ENCODE data around the gene MROH9. TPM values are rescaled to one million over a fixed set of nuclear protein-coding genes. Genes with fewer than 3 reads are reported as not detected.

The MROH9 gene
- total and polyA plus RNA-seq, 5 donors, result 0.06 TPM; not detected in 4

DNA sequence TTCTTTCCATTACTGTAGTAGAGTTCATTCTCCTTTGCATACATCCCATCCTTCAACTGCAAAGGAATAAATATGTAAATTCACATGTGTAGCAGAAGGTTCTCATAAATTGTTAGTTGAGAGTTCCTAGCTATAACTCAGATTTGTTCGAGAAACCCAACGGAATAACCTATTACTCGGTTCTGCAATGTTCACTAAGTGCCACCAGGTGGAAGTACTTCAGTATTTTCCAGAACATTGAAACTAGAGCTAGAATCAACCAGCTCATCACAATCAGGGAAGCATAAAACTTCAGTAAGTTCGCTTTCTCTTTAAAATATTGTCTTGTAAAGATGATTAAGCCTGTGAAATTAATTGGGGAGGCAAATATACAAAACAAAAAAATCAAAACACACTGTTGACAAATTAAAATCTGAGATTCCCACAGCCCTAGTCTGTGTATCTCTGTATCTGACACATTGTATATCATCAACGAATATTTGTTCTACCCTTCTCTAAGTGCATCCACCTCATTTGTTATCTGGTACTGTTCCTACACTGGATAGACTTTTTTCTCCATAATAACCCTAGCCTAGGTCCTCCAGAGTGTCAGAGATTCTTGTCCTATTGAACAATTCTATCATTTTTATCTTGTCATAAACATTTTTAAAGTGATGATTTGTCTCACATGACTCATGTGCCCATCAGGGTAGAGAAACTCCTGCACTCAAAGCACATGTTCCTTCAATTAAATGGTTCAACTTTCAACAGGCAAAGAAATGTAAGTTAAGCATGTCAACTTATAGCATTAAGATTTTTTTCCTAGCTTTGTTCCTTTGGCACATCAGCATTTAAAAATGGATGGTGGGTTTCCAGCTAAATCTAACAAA, 31.9 kb downstream of the MROH9 start:
- no peak overlapping the region for H3K4me3 ChIP-seq (ENCODE audit: low read length)
- WGBS, result 22% methylated on average over 5 of the region's 5 CpGs
- intact Hi-C loops (cut with DNase I), result loop anchor here in 2 of 4 donors (10.0 kb wide), 2 partner anchors 258 to 268 kb away; no protein-coding TSS in a partner anchor
- DNase-seq (no peak), ATAC-seq (peak; percentile 52 to 62)
- no peaks in the 10 kb centered on the region for H3K9me3 ChIP-seq (ENCODE audit: control insufficient read depth, low read length)
- no peaks in the 10 kb centered on the region for H3K4me1 ChIP-seq (ENCODE audit: control insufficient read depth, insufficient read depth, low read length)
- no peak overlapping the region for H3K27ac ChIP-seq (ENCODE audit: low read length)
- no peaks in the 10 kb centered on the region for H3K27me3 ChIP-seq (ENCODE audit: control insufficient read depth, insufficient read depth)

DNA sequence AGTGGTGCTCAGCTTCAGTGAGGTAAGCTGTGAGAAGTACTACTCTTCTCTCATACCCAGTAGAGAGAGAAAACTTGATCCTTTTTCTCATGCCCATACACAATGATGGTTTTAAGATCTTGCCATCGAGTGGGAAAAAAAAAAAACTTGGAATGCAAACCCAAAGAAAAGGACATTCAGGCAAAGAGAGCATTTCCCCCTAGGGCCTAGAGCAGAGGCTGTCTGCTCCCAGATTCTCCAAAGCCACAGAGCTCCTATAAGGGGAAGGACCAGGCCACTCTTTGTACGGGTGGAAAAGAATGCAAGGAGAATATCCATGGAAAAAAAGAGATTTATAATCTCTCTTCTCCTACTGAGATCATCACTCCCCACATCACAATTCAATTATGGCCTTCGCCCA, 34.9 kb downstream of the MROH9 start:
- Histone ChIP-seq H3K27me3 (ENCODE audit: control insufficient read depth, insufficient read depth) (no peaks in the 10 kb centered on the region), H3K9me3 (ENCODE audit: control insufficient read depth, low read length) (no peaks in the 10 kb centered on the region), H3K27ac (ENCODE audit: low read length) (no peak overlapping the region), H3K4me1 (ENCODE audit: control insufficient read depth, insufficient read depth, low read length) (no peaks in the 10 kb centered on the region), H3K4me3 (ENCODE audit: low read length) (no peak overlapping the region)
- DNase-seq (no peak), ATAC-seq (no peak)
- intact Hi-C loops (cut with DNase I), result no loop called here
- 76% methylated on average over 3 of the region's 3 CpGs for WGBS

DNA sequence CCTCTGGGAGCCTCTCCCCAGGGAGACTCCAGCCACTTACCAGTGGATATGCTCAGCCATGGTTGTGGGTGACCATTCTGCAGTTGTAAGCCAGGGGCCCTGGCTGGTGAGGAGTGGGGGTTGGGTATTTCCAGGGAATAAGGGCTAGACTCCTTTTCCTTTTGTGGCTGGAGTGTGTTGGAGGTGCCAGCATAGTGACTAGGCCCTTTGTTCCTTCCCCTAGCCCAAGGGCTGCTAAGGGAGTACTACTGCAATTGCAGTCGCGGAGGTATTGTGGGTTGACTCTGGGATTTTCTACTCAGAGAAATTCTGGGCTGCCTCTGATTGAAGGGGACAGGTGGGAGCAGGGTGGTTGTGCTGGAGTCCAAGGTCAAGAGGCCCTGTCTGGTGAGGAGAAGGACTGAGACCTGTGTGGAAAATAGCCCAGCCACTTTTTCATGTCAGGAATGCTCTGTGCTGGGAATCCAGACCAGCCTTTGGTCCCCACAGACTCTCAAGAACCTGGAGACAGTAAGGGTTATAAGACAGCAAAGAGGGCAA, 43.1 kb downstream of the MROH9 start:
- Histone ChIP-seq H3K4me3 (ENCODE audit: low read length) (no peak overlapping the region), H3K9me3 (ENCODE audit: control insufficient read depth, low read length) (no peaks in the 10 kb centered on the region), H3K27ac (ENCODE audit: low read length) (no peak overlapping the region), H3K4me1 (ENCODE audit: control insufficient read depth, insufficient read depth, low read length) (no peaks in the 10 kb centered on the region), H3K27me3 (ENCODE audit: control insufficient read depth, insufficient read depth) (no peaks in the 10 kb centered on the region)
- no peak for ATAC-seq
- intact Hi-C loops (cut with DNase I), result no loop called here
- DNase-seq, result no peak
- WGBS, result 90% methylated on average over 2 of the region's 2 CpGs

DNA sequence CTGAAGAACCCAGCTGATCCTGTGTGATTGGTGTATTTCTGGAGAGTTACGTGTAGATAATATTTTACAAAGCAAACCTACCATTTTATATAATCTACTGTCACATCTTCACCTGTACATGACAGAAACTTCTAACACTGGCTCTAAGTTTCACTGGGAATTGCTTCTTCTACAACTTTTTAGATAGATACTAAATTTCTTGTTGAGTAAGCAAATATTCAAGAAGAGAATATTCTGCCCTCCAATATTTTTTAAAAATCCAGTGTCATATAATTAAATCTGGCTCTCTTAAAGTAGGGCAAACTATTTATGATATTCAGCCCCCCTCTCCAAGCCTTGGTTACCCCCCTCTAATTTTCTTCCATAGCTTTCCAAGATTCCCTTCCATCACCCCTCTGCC, 50.1 kb downstream of the MROH9 start:
- Histone ChIP-seq H3K4me3 (ENCODE audit: low read length) (no peak overlapping the region), H3K4me1 (ENCODE audit: control insufficient read depth, insufficient read depth, low read length) (no peaks in the 10 kb centered on the region), H3K27me3 (ENCODE audit: control insufficient read depth, insufficient read depth) (no peaks in the 10 kb centered on the region), H3K9me3 (ENCODE audit: control insufficient read depth, low read length) (no peaks in the 10 kb centered on the region), H3K27ac (ENCODE audit: low read length) (no peak overlapping the region)
- DNase-seq (no peak), ATAC-seq (no peak)
- intact Hi-C loops (cut with DNase I), result no loop called here
- 87% methylated on average over 1 of the region's 1 CpG for WGBS

DNA sequence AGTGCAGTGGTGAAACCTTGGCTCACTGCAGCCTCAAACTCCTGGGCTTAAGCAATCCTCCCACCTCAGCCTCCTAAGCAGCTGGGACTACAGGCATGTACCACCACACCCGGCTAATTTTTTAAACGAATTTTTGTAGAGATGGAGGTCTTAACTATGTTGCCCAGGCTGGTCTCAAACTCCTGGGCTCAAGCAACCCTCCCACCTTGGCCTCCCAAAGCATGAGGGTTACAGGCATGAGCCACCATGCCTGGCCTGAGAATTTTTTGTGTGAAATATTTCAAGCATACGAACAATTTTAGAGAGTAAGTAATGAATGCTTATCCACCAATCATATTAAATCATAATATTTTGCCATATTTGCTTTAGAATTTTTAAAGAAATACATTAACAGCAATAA, 51.6 kb downstream of the MROH9 start:
- Histone ChIP-seq H3K9me3 (ENCODE audit: control insufficient read depth, low read length) (no peaks in the 10 kb centered on the region), H3K4me3 (ENCODE audit: low read length) (no peak overlapping the region), H3K27me3 (ENCODE audit: control insufficient read depth, insufficient read depth) (no peaks in the 10 kb centered on the region), H3K27ac (ENCODE audit: low read length) (no peak overlapping the region), H3K4me1 (ENCODE audit: control insufficient read depth, insufficient read depth, low read length) (no peaks in the 10 kb centered on the region)
- DNase-seq (no peak), ATAC-seq (no peak)
- 86% methylated on average over 3 of the region's 3 CpGs for WGBS
- intact Hi-C loops (cut with DNase I), result no loop called here

DNA sequence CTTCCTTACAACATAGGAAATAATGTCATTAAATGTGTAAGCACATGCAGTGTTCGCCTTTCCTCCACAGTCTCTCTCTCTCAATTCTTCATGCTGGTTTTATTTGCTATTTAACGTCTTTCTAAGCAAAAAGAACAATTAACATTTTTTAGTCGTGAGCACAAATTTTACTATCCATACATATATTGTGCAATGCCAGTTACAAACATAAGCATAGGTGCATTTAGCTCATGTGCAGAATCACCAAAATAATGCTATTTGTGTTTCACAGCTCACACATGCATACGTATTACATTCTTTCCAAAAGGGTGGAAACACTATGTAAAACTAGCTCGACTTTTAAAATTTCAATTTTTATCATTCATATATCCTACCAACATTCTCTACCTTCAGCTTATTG, 52.1 kb downstream of the MROH9 start:
- no peak for DNase-seq
- H3K27ac ChIP-seq (ENCODE audit: low read length), result no peak overlapping the region
- H3K4me1 ChIP-seq (ENCODE audit: control insufficient read depth, insufficient read depth, low read length), result no peaks in the 10 kb centered on the region
- 89% methylated on average over 5 of the region's 5 CpGs for WGBS
- no peaks in the 10 kb centered on the region for H3K9me3 ChIP-seq (ENCODE audit: control insufficient read depth, low read length)
- ATAC-seq, result no peak
- no peaks in the 10 kb centered on the region for H3K27me3 ChIP-seq (ENCODE audit: control insufficient read depth, insufficient read depth)
- intact Hi-C loops (cut with DNase I), result no loop called here
- no peak overlapping the region for H3K4me3 ChIP-seq (ENCODE audit: low read length)

DNA sequence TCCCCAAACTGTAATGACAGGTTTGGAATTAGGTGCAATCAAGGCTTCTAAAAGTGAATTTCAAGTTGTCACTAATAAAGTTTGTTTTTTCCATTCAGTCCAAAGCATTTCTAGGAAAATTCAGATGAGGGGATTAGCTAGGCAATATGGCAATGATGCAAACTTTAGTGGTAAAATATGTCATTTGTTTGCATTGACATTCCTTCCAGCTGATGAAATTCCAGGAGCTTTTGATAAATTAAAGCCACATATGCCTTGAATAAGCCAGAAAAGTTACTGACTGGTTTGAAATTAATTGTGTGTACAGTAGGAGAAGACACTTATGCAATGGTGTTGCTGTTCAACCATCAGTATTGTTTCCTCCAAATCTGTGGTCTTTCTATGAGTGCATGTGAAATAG, 57.8 kb downstream of the MROH9 start:
- ATAC-seq, result no peak
- Histone ChIP-seq H3K27ac (ENCODE audit: low read length) (no peak overlapping the region), H3K4me3 (ENCODE audit: low read length) (no peak overlapping the region), H3K9me3 (ENCODE audit: control insufficient read depth, low read length) (no peaks in the 10 kb centered on the region), H3K27me3 (ENCODE audit: control insufficient read depth, insufficient read depth) (no peaks in the 10 kb centered on the region), H3K4me1 (ENCODE audit: control insufficient read depth, insufficient read depth, low read length) (no peaks in the 10 kb centered on the region)
- DNase-seq, result no peak
- intact Hi-C loops (cut with DNase I), result no loop called here

DNA sequence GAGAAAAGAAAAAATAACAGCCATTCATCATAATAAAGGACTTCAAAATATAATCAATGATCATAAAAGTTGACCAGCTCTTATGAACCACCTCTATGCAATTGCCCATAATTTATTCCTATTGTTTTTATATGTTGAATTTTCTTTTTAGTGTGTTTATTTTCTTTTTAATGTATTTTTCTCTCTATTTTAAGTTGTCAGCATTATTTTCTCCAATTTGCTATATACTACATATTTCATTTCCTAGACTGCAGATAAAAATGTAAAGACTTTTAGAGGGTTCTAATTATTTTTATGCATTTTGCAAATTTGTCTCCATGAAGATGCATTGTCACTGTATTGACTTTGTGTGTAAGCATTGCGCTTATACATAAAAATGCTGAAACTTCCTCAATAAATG, 58.4 kb downstream of the MROH9 start:
- no peak for DNase-seq
- ATAC-seq, result no peak
- intact Hi-C loops (cut with DNase I), result no loop called here
- no peaks in the 10 kb centered on the region for H3K27me3 ChIP-seq (ENCODE audit: control insufficient read depth, insufficient read depth)
- no peak overlapping the region for H3K27ac ChIP-seq (ENCODE audit: low read length)
- WGBS, result 100% methylated on average over 1 of the region's 1 CpG
- H3K4me3 ChIP-seq (ENCODE audit: low read length), result no peak overlapping the region
- no peaks in the 10 kb centered on the region for H3K9me3 ChIP-seq (ENCODE audit: control insufficient read depth, low read length)
- H3K4me1 ChIP-seq (ENCODE audit: control insufficient read depth, insufficient read depth, low read length), result no peaks in the 10 kb centered on the region

DNA sequence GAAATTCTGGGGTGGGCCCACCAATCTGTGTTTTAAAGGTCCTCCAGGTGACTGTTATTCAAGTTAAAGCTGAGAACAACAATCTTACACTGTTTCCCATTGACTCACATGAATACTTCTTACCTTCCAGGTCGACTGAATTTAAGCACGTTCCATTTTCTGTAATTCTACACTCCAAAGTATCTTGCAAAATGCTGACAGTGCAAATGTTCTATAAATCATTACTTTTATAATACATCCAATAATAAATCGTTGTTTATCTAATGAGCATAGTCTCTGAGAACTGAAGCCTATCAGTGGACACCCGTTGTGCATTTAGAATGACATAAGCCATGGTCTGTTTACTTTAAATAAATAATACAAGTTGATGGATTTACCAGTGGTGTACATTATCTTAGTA, 79.5 kb downstream of the MROH9 start:
- H3K4me1 ChIP-seq (ENCODE audit: control insufficient read depth, insufficient read depth, low read length), result no peaks in the 10 kb centered on the region
- no peak for DNase-seq
- no peak overlapping the region for H3K27ac ChIP-seq (ENCODE audit: low read length)
- H3K4me3 ChIP-seq (ENCODE audit: low read length), result no peak overlapping the region
- ATAC-seq, result no peak
- WGBS, result 78% methylated on average over 4 of the region's 4 CpGs
- intact Hi-C loops (cut with DNase I), result no loop called here
- H3K27me3 ChIP-seq (ENCODE audit: control insufficient read depth, insufficient read depth), result no peaks in the 10 kb centered on the region
- H3K9me3 ChIP-seq (ENCODE audit: control insufficient read depth, low read length), result no peaks in the 10 kb centered on the region

DNA sequence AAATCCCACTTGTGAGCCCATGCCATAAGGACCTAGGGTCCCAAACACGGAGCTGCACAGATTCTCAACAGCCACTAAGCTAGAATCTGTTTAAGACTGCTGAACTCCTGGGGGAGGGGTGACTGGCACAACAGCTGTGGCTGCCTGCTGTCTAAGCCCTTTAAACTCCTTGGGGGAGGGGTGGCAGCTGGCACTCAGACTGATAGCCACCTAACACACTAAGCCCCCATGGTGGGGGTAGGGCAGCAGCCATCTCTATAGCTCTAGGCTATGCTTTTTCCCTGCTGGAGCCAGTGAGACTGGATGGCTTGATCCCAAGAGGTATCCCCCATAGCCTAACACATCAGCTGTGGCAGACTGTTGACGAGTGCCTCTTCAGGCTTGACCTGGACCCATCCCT, 82.1 kb downstream of the MROH9 start:
- WGBS, result 81% methylated on average over 2 of the region's 2 CpGs

DNA sequence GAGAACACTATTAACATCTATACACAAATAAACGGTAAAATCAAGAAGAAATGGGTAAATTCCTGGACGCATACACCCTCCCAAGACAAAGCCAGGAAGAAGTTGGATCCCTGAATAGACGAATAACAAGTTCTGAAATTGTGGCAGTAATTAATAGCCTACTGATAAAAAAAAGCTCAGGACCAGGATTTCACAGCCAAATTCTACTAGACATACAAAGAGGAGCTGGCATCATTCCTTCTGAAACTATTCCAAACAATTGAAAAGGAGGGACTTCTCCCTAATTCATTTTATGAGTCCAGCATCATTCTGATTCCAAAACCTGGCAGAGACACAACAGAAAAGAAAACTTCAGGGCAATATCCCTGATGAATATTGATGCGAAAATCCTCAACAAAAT, 84.6 kb downstream of the MROH9 start:
- Histone ChIP-seq H3K27ac (ENCODE audit: low read length) (no peak overlapping the region), H3K4me3 (ENCODE audit: low read length) (no peak overlapping the region), H3K9me3 (ENCODE audit: control insufficient read depth, low read length) (no peaks in the 10 kb centered on the region), H3K27me3 (ENCODE audit: control insufficient read depth, insufficient read depth) (no peaks in the 10 kb centered on the region), H3K4me1 (ENCODE audit: control insufficient read depth, insufficient read depth, low read length) (no peaks in the 10 kb centered on the region)
- DNase-seq (no peak), ATAC-seq (no peak)
- intact Hi-C loops (cut with DNase I), result no loop called here
- 47% methylated on average over 4 of the region's 4 CpGs for WGBS

More for the DNA sequence above, 82.1 kb downstream of the MROH9 start:
- Histone ChIP-seq H3K4me1 (ENCODE audit: control insufficient read depth, insufficient read depth, low read length) (no peaks in the 10 kb centered on the region), H3K4me3 (ENCODE audit: low read length) (no peak overlapping the region), H3K27ac (ENCODE audit: low read length) (no peak overlapping the region), H3K9me3 (ENCODE audit: control insufficient read depth, low read length) (no peaks in the 10 kb centered on the region), H3K27me3 (ENCODE audit: control insufficient read depth, insufficient read depth) (no peaks in the 10 kb centered on the region)
- DNase-seq (no peak), ATAC-seq (no peak)
- intact Hi-C loops (cut with DNase I), result no loop called here

Data from right cardiac atrium (tissue), 5 donors.